HL-60 (cell line): Measurements from ENCODE around the gene NXT2.

Experiments
- DNase-seq, 2 experiments: peaks; one replicate each; pipeline ENCODE4 v3.0.0-alpha.2; 2010 to 2020; ENCODE audit warnings: low read depth in 1 of 2, low spot score in 1 of 2
- H3K27ac ChIP-seq: fragments of 250-450 bp; sonication (Bioruptor Pico); replicated peaks from 2 replicates; pipeline ENCODE4 v1.5.1; 2020; ENCODE audit warnings: mild to moderate bottlenecking, moderate library complexity
- H3K27me3 ChIP-seq: fragments of 250-450 bp; sonication (Bioruptor Pico); 2 replicates; pipeline ENCODE4 v1.5.1; 2021; ENCODE audit warnings: mild to moderate bottlenecking, moderate library complexity; ENCODE audit not compliant: insufficient read depth, poor library complexity, severe bottlenecking
- H3K4me3 ChIP-seq: replicated peaks from 2 replicates; pipeline ENCODE4 v1.5.1; 2011; ENCODE audit warnings: mild to moderate bottlenecking, control low read depth, low read length; ENCODE audit not compliant: insufficient read depth
- GABPA ChIP-seq: IDR thresholded peaks from 2 replicates; pipeline ENCODE4 v1.6.1; 2012; ENCODE audit warnings: low read depth
- POLR2AphosphoS5 ChIP-seq: IDR thresholded peaks from 2 replicates; pipeline ENCODE4 v1.6.1; 2012; ENCODE audit warnings: low read depth
- SPI1 ChIP-seq: IDR thresholded peaks from 2 replicates; pipeline ENCODE4 v1.6.1; 2012; ENCODE audit warnings: low read depth, mild to moderate bottlenecking, borderline replicate concordance
- TF ChIP-seq, protein P1 (sequence below): IDR thresholded peaks from 2 replicates; pipeline ENCODE4 v1.6.1; 2012; ENCODE audit warnings: low read depth; ENCODE audit not compliant: insufficient replicate concordance
- TF ChIP-seq, protein P2 (sequence below): IDR thresholded peaks from one replicate; pipeline ENCODE4 v1.5.1; 2011; ENCODE audit warnings: low read length, control low read depth, inconsistent platforms; ENCODE audit not compliant: insufficient read depth

NXT2 gene

DNA sequence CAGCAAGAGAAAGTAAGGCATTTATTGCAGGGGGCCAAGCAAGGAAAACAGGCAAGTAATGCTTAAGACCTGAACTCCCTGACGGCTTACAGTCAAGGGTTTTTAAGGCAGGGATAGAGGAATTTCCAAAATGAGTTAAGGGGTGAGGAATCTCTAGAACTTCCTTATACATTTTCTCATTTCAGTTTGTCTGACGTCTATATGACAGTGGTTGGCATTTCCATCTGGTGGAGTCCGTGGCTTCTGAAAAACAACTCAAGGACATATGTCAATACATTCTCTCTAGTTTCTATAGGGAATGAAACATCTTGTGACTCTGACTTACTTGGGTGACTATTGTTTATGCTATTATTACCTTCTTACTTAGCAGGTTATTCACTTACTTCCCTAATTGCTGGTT lies 35.5 kb upstream of the NXT2 start:
- no peaks in the 10 kb centered on the region for H3K27me3 ChIP-seq
- no peak for DNase-seq
- H3K27ac ChIP-seq = no peak overlapping the region
- H3K4me3 ChIP-seq = no peak overlapping the region
- TF ChIP-seq GABPA (no peak), POLR2AphosphoS5 (no peak), SPI1 (no peak)
- TF ChIP-seq, protein P1, sequence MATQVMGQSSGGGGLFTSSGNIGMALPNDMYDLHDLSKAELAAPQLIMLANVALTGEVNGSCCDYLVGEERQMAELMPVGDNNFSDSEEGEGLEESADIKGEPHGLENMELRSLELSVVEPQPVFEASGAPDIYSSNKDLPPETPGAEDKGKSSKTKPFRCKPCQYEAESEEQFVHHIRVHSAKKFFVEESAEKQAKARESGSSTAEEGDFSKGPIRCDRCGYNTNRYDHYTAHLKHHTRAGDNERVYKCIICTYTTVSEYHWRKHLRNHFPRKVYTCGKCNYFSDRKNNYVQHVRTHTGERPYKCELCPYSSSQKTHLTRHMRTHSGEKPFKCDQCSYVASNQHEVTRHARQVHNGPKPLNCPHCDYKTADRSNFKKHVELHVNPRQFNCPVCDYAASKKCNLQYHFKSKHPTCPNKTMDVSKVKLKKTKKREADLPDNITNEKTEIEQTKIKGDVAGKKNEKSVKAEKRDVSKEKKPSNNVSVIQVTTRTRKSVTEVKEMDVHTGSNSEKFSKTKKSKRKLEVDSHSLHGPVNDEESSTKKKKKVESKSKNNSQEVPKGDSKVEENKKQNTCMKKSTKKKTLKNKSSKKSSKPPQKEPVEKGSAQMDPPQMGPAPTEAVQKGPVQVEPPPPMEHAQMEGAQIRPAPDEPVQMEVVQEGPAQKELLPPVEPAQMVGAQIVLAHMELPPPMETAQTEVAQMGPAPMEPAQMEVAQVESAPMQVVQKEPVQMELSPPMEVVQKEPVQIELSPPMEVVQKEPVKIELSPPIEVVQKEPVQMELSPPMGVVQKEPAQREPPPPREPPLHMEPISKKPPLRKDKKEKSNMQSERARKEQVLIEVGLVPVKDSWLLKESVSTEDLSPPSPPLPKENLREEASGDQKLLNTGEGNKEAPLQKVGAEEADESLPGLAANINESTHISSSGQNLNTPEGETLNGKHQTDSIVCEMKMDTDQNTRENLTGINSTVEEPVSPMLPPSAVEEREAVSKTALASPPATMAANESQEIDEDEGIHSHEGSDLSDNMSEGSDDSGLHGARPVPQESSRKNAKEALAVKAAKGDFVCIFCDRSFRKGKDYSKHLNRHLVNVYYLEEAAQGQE = no peak
- TF ChIP-seq, protein P2, sequence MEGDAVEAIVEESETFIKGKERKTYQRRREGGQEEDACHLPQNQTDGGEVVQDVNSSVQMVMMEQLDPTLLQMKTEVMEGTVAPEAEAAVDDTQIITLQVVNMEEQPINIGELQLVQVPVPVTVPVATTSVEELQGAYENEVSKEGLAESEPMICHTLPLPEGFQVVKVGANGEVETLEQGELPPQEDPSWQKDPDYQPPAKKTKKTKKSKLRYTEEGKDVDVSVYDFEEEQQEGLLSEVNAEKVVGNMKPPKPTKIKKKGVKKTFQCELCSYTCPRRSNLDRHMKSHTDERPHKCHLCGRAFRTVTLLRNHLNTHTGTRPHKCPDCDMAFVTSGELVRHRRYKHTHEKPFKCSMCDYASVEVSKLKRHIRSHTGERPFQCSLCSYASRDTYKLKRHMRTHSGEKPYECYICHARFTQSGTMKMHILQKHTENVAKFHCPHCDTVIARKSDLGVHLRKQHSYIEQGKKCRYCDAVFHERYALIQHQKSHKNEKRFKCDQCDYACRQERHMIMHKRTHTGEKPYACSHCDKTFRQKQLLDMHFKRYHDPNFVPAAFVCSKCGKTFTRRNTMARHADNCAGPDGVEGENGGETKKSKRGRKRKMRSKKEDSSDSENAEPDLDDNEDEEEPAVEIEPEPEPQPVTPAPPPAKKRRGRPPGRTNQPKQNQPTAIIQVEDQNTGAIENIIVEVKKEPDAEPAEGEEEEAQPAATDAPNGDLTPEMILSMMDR = no peak

DNA sequence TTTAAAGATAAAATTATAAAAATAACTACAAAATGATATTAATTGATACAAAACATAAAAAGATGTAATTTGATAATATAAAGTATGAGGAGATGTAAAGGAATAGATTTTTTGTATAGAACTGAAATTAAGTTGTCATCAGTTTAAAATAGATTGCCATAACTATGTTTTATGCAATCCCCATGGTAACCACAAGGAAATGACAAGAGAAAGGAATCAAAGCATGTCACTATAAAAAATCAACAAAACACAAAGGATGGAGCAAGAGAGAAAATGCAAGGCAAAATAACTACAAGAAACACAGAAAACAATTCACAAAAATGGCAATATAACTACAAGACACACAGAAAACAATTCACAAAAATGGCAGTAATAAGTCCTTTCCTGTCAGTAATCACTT lies 27.7 kb upstream of the NXT2 start:
- DNase-seq = no peak
- Histone ChIP-seq H3K4me3 (no peak overlapping the region), H3K27me3 (no peaks in the 10 kb centered on the region), H3K27ac (no peak overlapping the region)
- TF ChIP-seq GABPA (no peak), POLR2AphosphoS5 (no peak), SPI1 (no peak)
- TF ChIP-seq, protein P2 = no peak
- TF ChIP-seq, protein P1 = no peak

DNA sequence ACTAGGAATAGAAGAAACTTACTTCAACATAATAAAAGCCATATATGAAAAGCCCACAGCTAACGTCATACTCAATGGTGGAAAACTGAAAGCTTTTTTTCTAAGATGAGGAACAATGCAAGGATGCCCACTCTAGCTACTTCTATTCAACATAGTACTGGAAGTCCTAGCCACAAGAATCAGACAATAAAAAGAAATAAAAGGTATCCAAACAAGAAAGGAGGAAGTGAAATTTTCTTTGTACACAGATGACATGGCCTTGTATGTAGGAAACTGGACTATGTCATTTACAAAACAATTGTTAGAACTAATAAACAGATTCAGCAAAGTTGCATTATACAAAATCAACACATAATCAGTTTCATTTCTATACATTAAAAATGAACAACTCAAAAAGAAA lies 25.5 kb upstream of the NXT2 start:
- H3K4me3 ChIP-seq = no peak overlapping the region
- no peak overlapping the region for H3K27ac ChIP-seq
- H3K27me3 ChIP-seq = no peaks in the 10 kb centered on the region
- TF ChIP-seq, protein P1 = no peak
- TF ChIP-seq, protein P2 = no peak
- TF ChIP-seq GABPA (no peak), POLR2AphosphoS5 (no peak), SPI1 (no peak)
- no peak for DNase-seq
